ENCODE data around the gene NT5C3B.
"Not testable (repeated sequence)": the region's sequence is repeated elsewhere in the genome, so short reads cannot be mapped to it uniquely, and the experiment has no call there.

The NT5C3B gene

GRCh38 chr17:41839448-41839847 is 3.4 kb upstream of the NT5C3B start:
- not testable (repeated sequence) for DNase-seq (ENCODE audit: low spot score)

GRCh38 chr17:41837761-41838538 is 1.9 kb upstream of the NT5C3B start, which contains the start of gene KLHL10:
Gene KLHL10 (plus strand): TSS chr17:41837825. CDS start chr17:41837933, 108 bp downstream.
- no peak for DNase-seq (ENCODE audit: low spot score)

GRCh38 chr17:41836550-41837196 is 641 bp upstream of the NT5C3B start:
- no peak for DNase-seq (ENCODE audit: low spot score)

- DNase-seq (ENCODE audit: low spot score): peak; percentile 49
Measured at GRCh38 chr17:41835214-41835799, 725 bp downstream of the NT5C3B start.

GRCh38 chr17:41829961-41830360 is 6.1 kb downstream of the NT5C3B start:
- not testable (repeated sequence) for DNase-seq (ENCODE audit: low spot score)

- DNase-seq (ENCODE audit: low spot score): no peak
Measured at GRCh38 chr17:41825175-41825845, 10.7 kb downstream of the NT5C3B start.

GRCh38 chr17:41824086-41824485 is 11.9 kb downstream of the NT5C3B start:
- DNase-seq (ENCODE audit: low spot score): peak; percentile 78

GRCh38 chr17:41823580-41823979 is 12.5 kb downstream of the NT5C3B start:
- no peak for DNase-seq (ENCODE audit: low spot score)

GRCh38 chr17:41823141-41823524 is 12.9 kb downstream of the NT5C3B start:
- DNase-seq (ENCODE audit: low spot score): no peak

- no peak for DNase-seq (ENCODE audit: low spot score)
Measured at GRCh38 chr17:41822216-41823140, 13.6 kb downstream of the NT5C3B start.

- no peak for DNase-seq (ENCODE audit: low spot score)
Measured at GRCh38 chr17:41821776-41822175, 14.3 kb downstream of the NT5C3B start.

- DNase-seq (ENCODE audit: low spot score): no peak
Measured at GRCh38 chr17:41818024-41818423, 18.0 kb downstream of the NT5C3B start.

GRCh38 chr17:41816637-41817320 is 19.3 kb downstream of the NT5C3B start:
- no peak for DNase-seq (ENCODE audit: low spot score)

GRCh38 chr17:41814195-41814594 is 21.8 kb downstream of the NT5C3B start:
- no peak for DNase-seq (ENCODE audit: low spot score)

GRCh38 chr17:41813699-41814124 is 22.3 kb downstream of the NT5C3B start:
- no peak for DNase-seq (ENCODE audit: low spot score)

GRCh38 chr17:41813152-41813680 is 22.8 kb downstream of the NT5C3B start:
- DNase-seq (ENCODE audit: low spot score): no peak

GRCh38 chr17:41812381-41813151 is 23.5 kb downstream of the NT5C3B start, which contains the start of gene FKBP10:
Gene FKBP10 (plus strand): TSS chr17:41813004. CDS start chr17:41813035, 31 bp downstream.
- DNase-seq (ENCODE audit: low spot score): peak; percentile 92

GRCh38 chr17:41811549-41812380 is 24.3 kb downstream of the NT5C3B start, which contains the start of gene P3H4:
Gene P3H4 (minus strand): TSS chr17:41811949. CDS start chr17:41811915, 34 bp downstream.
- peak; percentile 91 for DNase-seq (ENCODE audit: low spot score)
